SK-N-SH (cell line): ENCODE data around the gene GALT.

Source experiments
- CTCF ChIP-seq: fragments of 200-600 bp; sonication (generic); IDR thresholded peaks from 2 replicates; pipeline ENCODE4 v1.6.1; 2017; ENCODE audit warnings: antibody characterized with exemption, mild to moderate bottlenecking, moderate library complexity
- EP300 ChIP-seq, 2 experiments: IDR thresholded peaks; 2 replicates each; pipeline versions ENCODE4 v1.4.0 to v1.6.1; 2012; ENCODE audit warnings: borderline replicate concordance in 1 of 2, low read depth in 1 of 2, low read length in 1 of 2
- NFIC ChIP-seq: IDR thresholded peaks from 2 replicates; pipeline ENCODE4 v1.4.0; 2012; ENCODE audit warnings: borderline replicate concordance
- RAD21 ChIP-seq: IDR thresholded peaks from 2 replicates; pipeline ENCODE4 v1.6.1; 2012; ENCODE audit warnings: mild to moderate bottlenecking, low read length
- RCOR1 ChIP-seq: fragments of 150-350 bp; IDR thresholded peaks from 2 replicates; pipeline ENCODE4 v1.6.1; 2017; ENCODE audit warnings: antibody characterized with exemption, low read length
- YY1 ChIP-seq: IDR thresholded peaks from 2 replicates; pipeline ENCODE4 v1.4.0; 2012; ENCODE audit warnings: low read depth, mild to moderate bottlenecking

GRCh38 chr9:34684145-34684544 is 37.7 kb downstream of the GALT start:
- TF ChIP-seq EP300 (IDR thresholded peaks at IDR 0.05; ENCODE audit: borderline replicate concordance in 1 of 2, low read depth in 1 of 2, low read length in 1 of 2) (no peak), NFIC (no peak), CTCF (no peak), RCOR1 (no peak), YY1 (no peak), RAD21 (no peak)
